Measurements from ENCODE around the gene B4GALT2. TPM values are rescaled to one million over a fixed set of nuclear protein-coding genes. Genes with fewer than 3 reads are reported as not detected.

The B4GALT2 gene
- total and polyA plus RNA-seq, 2 of the 8 experiments (the other 6 are each of a cell fraction or from before 2014, with no cell fraction given) = 56.5 to 121 TPM

GRCh38 chr1:43987159-43987902, 8.3 kb downstream of the B4GALT2 start (continued):
- TF ChIP-seq TAF7 (optimal IDR thresholded peaks at IDR 0.05; ENCODE audit: borderline replicate concordance, low read depth, low read length) (no peak), POU5F1 (IDR thresholded peaks at IDR 0.05; ENCODE audit: low read depth, low read length) (no peak), CEBPB (IDR thresholded peaks at IDR 0.05; ENCODE audit: low read depth, low read length) (no peak), NRF1 (IDR thresholded peaks at IDR 0.05; ENCODE audit: low read depth, low read length) (no peak), HDAC2 (IDR thresholded peaks at IDR 0.05; ENCODE audit: borderline replicate concordance in 1 of 2, low read depth in 2 of 2, low read length in 2 of 2) (no peak)

Measured in H1 (cell line).